Middle frontal gyrus (tissue), 1 donor: ENCODE measurements around the gene FGF4.

Source experiments
- DNase-seq: peaks from one replicate; pipeline ENCODE4 v3.0.0-alpha.2; 2015; ENCODE audit warnings: low spot score; ENCODE audit errors: extremely low spot score

Gene FGF4, protein sequence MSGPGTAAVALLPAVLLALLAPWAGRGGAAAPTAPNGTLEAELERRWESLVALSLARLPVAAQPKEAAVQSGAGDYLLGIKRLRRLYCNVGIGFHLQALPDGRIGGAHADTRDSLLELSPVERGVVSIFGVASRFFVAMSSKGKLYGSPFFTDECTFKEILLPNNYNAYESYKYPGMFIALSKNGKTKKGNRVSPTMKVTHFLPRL

DNA sequence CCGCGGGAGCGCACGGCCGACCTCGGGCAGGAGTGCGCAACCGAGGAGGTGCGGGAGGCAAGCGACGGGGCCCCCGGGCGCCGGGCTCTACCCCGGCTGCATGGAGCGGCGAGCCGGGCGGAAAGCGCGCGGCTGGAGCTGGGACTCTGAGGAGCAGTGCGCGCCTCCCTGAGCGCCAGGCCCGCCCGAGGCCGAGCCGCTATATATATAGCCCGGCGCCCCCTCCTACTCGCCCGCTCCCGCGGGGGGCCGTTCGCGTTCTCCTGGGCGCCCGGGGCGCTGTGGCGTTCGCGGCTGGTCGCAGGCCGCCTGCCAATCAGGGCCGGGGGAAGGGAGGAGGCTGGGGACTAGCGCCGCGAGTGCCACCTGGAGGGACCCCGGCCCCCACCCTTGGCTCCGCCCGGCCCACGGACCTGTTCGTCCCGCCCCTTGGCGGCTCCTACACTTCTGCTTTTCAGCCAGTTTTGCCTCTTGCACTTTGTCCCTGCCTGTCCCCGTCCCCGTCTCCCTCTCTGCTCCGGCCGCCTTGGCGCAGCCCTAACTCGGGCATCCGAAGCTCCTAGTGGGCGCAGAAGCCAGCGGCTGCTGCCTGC lies at the start of gene FGF4:
Gene FGF4, minus strand, starts transcription at position 179 of the 593 bp plus-strand sequence. CDS start 257 bp downstream, outside the sequence.
- DNase-seq: no peak

DNA sequence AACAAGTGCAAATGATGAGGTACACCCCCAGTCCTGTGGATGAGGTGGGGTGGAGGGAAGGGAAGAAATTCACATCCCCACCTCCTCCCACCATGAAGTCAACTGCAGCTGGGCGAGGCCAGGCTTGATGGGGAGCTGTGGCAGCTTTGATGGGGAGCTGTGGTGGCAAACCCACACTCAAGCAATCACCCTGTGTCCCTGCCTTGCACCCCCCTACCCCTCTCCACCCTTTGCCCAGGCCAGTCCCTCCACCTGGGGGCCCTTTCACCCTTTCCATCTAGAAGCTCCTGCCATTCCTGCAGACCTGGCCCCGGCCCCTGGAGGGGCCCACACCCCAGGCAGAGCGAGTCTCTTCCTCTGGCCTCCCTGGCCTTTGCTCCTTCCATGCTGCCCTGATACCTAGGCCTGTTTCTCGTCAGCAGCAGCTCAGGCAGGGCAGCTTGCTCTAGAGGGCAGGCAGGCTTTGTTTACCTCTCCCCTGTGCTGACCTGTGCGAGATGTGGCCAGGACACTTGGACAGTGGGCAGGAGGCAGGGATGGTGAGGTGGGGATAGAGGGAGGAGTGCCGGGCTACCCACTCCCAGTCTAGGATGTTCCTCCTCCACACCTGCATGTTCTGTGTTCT lies 48.6 kb upstream of the FGF4 start:
- no peak for DNase-seq

DNA sequence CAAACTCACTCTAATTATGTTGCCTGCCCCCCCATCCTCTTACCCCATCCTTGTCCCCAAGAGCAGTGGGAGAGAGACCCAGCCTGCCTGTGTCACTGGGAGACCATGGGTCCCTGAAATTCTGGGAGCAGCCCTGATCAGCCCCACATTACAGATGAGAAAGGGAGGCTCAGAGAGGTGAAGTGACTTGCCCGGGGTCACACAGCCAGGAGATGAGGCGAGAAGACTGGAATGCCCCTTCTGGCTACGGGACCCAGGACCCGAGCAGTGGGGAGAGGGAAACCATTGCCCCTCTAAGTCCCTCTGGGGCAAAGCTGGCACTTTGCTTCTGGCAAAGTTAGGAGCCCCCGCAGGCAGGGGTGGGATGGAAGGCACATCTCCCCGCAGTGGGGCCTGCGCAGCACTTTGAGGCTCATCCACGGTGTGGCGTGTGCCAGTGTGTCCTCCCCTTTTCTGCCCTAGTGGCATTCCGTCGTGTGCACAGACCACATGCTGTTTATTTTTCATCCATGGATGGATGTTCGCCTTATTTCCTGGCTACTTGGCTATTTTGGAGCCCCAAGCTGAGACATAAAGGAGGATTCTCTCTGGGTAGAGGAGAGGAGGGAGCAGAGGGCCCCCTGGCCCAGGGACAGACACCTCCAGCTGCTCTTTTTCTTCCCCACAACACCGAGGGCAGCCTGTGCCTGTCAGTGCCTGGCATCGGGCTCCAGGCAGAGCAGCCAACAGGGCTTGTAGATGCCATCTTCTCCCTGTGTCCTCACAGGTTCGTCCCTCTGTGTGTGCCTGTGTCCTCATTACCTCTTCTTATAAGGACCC lies 47.7 kb upstream of the FGF4 start:
- no peak for DNase-seq

DNA sequence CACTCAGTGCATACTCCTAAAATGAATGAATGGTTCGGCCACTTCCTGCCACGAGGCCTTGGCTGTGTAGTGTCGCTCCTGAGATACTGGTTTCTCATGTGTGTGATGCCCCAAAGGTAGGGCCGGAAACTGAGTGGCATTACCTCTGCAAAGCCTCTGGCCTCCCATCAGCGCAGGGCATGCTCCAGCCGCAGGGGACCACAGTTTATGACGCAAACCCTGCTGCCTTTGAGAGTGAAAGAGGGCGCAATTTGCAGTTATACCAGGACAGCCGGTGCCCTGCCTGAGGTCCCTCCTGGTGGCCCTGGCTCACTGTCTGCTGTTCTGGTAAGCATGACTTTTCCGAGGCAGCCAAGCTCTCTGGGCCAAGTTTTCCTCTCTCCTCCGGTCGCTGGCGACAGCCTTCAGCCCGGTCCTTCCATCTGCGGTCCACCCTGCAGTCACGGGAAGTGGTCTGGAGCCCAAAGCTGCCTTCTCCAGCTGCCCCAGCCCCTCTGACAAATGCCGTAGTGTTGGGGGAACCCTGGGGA lies 46.4 kb upstream of the FGF4 start:
- DNase-seq: no peak

DNA sequence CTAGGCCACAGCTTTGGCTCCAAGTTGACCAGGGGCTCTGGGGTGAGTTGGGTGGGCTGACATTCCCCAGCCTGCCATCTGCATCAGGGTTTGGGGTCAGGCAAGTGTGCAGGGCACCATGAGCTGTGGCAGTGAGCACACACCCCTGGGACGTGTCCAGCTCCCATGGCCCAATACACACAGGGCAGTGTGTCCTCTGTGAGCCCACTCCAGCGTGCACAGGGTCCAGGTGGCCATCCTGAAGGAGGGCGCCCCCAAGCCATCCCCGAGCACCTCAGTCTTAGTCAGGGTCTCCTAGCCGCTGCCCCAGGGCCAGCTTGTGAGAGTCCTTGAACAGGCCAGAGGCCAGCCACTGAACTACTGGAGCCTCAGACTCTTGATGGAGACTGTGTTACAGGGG lies 45.3 kb upstream of the FGF4 start:
- no peak for DNase-seq

DNA sequence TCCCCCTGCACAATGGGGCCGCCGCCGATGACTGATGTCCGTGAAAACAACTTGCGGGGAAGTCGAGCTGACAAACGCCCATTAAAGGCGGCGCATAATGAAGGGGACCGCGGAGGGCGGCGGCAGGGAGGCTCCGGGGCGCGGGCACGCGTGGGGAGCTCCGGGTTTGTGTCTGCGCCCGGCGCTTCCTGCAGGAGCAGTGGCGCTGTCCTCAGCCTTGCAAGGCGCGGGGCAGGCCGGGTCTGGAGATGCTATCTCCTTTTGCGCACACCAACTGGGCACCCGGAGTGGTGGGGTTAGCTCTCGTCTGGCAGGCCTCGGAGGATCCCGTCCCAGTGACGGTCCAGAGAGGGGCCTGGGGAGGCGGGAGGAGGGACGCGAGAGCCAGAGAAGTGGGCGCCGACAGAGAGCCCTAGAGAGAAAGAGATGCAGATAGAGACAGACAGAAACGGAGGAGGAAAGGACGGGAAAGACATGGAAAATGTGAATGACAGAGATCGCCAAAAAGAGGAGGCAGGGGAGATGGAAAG lies 44.5 kb upstream of the FGF4 start:
- DNase-seq: no peak

DNA sequence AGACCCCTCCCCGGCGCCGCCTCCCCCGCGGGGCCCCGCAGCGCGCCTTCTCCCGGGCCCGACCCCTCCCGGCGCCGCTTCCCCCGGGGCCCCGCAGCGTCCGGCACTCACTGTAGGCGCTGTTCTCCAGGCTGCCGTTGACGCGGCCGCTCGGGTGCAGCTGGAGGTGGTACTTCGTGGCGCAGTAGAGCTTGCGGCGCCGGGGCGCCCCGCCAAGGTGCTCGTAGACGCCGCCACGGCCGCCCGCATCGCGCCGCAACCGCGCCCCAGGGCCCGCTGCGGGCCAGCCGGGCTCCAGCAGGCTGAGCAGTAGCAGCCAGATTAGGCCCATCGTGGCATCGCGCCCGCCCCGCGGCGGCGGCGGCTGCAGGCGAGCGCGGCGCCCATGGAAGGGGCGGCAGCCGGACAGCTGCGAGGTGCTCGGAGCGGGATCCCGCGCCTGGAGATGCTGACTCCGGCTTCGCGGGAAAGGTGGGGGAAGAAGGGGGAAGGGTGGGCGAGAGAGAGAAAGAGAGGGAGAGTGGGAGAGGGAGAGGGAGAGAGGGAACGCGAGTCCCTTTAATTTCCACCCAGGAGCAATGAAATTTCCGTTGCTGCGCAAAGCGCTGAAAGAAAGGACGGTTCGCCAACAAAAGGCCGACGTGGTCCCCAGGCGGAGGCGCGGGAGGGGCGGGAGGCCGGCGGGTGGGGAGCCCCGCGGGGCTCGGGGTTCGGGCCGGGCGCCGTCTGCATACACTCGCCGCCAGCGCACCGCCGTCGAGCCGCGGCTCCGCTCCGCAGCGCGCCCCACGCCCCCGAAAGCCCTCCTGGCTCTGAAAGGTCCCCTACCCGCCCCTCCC lies 43.7 kb upstream of the FGF4 start, which contains the start of gene FGF3:
Gene FGF3, minus strand, starts transcription at position 814 of the 839 bp plus-strand sequence. Its CDS starts 483 bp downstream, at position 331.
- DNase-seq: no peak

DNA sequence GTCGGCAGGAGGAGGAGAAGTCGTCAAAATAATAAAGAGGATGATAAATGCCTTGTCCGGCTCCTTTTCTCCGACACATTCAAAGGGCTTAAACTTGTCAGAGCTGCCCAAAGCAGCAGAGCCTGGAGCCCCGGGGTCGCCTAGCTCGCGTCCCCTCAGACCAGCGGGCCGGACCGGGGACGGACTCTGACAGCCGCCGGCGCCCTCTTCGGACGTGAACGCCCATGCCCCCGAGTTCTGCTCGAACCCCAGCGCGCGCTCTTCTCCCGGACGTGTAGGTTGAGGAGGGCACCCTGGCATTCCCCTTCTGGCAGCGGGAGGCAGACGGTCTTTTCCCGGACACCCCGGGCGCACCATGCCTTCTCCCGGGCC lies 43.1 kb upstream of the FGF4 start:
- DNase-seq: no peak

DNA sequence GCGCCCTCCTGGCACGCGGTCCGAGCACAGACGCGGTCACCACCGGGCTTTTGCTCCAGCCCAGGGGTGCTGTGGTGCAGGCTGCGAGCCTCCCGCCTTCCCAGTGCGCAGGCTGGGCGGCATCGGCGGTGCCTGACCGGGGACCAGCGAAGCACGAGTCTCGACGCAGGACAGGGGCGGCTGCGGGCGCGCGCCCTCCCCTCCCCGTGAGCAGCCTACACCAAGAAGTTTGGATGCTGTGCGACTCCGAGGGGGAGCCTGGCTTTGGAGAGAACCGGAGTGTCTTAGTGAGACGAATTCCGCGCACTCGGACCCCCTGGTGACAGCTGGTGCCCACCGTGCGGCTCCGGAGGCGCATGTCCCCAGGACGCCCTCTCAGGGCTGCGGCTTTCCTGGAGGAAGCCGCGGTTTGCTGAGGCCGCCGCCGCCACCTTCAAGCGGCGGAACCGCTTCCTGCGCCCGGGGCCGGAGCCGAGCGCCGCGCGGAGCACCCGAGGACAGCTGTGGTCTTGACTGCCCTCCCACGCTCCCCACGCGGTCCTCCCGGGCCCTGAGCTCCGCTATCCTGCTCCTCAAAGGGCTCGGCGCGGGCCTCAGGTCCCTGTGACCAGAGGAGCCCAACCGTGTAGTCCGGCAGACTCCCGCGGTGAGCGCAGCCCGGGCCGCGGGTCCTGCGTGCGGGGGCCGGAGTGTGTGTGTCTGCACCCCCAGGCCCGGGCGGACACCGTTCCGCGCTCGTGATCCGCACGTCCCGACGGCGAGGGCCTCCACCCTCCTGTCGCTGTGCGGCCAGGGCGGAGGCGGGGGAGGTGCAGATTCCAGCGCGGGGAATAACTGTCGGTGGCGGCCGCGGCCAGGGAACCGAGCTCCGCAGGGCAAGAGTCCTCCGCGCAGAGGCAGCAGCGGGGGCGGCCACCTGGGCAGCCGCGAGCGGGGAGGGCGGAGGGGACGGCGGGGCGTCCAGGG lies 42.4 kb upstream of the FGF4 start:
- no peak for DNase-seq

DNA sequence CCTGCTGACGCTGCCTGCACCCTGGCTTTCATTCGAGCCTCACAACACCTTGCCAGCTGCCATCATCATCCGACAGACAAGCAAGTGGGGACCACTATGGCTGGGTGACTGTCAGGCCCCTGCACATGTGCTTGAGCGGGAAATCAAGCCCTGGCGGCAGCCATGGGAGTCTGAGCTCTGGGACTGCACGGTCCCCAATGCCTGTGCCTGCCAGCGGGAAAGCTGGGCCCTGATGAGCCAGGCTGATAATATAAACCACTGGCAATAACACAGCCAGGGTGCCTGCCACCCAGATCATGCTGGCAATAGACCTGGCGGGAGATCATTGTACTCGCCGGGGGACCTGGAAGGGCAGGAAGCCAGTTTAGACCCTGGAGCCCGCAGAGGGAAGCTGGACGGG lies 41.5 kb upstream of the FGF4 start:
- no peak for DNase-seq

DNA sequence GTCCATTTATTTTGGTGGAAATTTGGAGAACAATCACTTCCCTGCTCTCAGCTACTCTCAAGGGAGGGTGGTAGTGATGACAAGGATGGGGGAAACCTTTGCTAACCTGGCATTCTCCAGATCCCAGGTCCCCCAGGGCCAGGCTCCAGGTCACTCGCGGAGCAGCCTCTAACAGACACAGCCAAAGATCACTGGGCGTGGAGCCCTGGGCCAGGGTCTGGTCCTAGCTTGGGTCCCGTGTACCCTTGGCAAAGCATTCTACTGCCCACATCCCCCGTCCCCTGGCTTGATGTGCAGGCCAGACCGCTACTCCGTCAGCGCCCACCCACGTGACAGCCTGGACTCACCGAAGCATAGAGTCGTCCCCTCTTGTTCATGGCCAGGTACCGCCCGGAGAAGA lies 40.8 kb upstream of the FGF4 start:
- no peak for DNase-seq

DNA sequence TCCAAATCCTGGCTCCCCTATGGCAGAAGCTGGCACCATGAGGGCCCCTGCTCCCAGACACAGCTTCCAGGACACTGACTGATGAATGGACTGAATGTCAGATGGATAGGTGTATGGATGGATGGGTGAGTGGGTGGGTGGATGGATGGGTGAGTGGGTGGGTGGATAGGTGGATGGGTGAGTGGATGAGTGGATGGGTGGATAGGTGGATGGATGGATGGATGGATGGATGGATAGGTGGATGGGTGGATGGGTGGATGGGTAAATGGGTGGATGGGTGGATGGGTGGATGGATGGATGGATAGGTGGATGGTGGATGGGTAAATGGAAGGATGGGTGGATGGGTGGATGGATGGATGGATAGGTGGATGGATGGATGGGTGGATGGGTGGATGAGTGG lies 39.8 kb upstream of the FGF4 start:
- DNase-seq: no peak

DNA sequence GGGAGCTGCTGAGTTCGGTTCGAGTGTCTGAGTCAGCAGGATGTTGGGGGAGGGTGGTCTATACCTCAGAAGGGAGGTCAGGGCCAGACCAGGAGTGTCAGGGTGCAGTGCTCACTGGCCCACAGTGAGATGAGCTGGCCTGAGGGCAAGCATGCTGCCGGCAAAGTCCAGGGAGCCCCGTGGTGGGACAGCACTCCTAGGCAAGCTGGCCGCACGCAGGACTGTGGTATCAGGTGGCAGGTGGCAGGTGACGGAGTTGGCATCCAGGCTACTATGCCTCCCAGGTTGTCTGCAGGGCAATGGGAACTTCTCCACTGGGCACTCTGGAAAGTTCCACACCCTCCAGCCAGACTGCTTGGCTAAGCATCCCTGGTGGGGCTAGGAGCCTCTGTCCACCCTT lies 39.3 kb upstream of the FGF4 start:
- DNase-seq: no peak

DNA sequence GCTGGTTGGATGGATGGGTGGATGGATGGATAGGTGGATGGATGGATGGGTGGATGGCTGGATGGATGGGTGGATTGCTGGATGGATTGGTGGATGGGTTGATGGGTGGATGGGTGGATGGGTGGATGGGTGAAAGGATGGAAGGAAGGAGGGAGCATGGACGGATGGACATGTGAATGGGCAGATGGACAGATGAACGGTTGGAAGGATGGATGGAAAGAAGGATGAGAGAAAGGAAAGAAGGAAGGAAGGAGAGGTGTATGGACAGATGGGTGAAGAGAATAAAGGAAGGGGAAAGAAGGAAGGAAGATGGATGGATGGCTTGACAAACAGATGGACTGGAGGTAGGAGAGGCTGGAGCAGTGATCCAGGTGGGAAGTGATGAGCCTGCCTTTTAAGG lies 38.7 kb upstream of the FGF4 start:
- DNase-seq: no peak

DNA sequence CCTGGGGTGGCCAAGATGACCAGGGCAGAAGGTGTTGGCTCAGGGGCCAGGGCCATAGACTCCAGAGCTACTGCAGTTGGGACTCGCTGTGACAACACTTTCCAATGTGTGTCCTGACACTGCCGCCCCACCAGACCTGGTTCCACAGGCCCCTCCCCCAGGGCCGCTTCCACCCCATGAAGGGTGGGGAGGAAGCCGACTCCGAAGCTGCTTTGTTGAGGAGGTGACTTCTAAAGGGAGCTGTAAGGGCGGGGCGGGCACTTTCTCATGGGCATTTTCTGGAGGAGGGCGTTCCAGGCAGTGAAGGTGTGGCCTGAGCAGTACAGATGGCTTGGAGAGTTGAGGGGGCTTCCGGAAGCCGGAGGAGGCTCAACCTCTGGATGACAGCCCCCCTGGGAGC lies 37.8 kb upstream of the FGF4 start:
- DNase-seq: no peak

DNA sequence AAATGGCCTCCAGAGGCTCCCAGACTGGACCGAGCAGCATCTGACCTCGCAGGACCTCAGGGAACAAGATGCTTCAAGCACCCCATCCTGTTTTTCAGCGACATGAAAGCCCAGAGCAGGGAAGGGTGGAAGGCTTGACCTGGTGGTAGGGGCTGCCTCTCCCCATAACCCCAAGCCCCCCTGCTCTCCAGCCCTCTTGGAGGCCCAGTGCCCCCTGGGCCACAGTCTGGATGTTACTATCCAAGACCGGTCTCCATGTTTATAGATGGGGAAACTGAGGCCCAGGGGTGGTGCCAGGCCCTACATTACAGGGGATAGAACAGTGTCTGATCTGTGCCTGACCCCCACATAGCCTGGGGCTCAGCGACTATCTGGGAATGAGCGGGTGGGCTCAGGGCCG lies 37.1 kb upstream of the FGF4 start:
- no peak for DNase-seq

DNA sequence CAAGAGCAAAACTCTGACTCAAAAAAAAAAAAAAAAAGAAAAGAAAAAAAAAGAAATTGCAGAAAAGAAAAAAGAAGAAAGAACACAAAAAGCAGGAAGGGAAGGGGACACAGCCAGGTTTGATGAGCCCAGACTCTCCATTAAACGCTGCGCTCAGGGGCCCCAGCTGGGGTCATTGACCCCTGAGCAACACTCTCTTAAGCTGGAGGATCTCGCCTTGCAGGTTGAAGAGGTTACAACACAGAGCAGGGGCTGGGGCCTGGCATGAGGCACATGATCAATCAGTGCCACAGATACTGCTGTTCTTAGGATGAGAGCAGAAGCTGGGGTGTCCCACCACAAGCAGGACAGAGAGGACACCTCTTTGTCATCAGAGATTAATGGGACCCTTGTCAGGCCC lies 36.3 kb upstream of the FGF4 start:
- no peak for DNase-seq

DNA sequence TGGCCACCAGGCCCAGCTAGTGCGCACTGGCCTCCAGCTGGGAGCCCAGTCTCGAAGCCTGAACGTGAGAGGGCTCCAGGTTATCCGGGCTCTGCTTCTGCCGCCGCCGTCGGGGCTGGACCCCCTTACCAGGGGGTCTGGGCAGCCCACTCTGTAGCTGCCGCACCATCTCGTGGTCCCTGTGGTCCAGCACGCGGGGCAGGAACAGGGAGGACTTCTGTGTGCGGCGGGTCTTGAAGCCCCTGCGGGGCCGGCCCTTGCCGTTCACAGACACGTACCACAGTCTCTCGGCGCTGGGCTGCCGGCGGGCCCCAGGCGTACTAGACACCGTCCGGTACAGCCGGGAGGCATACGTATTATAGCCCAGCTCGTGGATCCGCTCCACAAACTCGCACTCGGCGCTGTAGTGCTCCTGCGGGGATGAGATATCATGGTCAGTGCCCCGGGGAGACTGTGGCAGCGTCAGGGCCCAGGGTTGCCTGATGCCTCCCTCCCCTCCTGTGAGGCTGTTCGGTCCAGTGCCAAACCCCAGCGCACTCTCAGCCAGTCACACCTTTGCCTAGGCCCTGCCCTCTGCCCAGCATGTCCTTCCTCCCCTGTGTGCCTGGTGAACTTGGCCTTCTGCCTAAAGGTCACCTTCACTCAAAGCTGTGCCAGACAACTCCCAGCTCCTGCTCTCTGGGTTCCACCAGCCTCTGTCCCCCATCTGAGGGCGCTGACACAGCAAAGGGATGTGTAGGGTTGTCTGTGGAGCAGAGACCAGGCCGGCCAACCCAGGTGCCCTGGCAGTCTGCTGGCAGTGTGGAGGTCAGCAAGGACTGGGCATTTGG lies 35.4 kb upstream of the FGF4 start:
- DNase-seq: no peak

DNA sequence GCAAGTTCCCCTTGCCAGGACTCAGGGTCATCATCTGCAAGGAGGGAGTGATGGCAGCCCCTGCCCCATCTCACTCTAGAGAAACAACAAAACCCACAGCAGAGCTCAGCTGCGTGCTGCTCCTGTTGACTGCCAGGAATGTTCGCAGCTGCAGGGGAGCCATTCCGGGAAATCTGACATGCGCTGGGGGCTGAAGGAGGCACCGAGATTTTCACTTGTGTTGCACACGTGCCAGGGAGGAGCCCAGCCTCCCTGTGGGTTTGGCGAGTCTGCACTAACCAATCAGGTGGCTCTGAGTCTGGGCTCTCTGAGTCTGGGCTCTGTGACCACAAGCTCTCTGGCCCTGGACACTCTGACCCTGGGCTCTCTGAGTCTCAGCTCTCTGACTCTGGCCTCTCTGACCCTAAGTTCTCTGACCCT lies 33.5 kb upstream of the FGF4 start:
- DNase-seq: no peak
